GM21786 (cell line): Measurements from ENCODE around the gene DOP1A.
A peak's percentile ranks its signal among the peaks of the same experiment; 100 is the strongest.
"Not testable (repeated sequence)": the region's sequence is repeated elsewhere in the genome, so short reads cannot be mapped to it uniquely, and the experiment has no call there.

Experiments used
- ATAC-seq: cut with Tn5 transposase; IDR thresholded peaks from one replicate; pipeline ENCODE4 v1.9.1; 2021; ENCODE audit not compliant: unreplicated experiment

Gene DOP1A

GRCh38 chr6:83138118-83138722 lies 70.7 kb downstream of the DOP1A start:
- no peak for ATAC-seq

DNA sequence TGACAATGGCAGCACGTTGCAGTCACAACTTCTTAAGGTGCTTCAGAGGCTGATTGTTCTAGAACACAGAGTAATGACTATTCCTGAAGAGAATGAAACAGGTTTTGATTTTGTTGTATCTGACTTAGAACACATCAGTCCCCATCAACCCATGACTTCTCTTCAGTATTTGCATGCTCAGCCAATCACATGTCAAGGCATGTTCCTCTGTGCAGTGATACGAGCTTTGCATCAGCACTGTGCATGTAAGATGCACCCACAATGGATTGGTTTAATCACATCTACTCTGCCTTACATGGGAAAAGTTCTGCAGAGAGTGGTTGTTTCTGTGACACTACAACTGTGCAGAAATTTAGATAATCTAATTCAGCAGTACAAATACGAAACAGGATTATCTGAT lies 71.3 kb downstream of the DOP1A start:
- ATAC-seq = no peak

DNA sequence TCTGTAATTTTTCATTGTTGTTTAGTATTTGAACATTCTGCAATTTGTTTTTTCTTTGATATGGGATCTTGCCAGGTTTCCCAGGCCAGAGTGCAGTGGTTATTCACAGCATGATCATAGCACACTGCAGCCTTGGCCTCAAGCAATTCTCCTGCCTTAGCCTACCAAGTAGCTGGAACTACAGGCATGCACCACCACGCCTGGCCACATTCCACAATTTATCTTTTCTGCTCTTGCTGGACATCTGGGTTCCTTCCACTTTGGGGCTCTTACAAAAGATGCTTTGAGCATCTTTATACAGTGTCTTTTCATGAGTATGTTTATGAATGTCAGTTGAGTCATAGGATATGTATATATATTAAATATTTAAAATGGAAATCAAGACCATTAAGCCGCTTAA lies 83.6 kb downstream of the DOP1A start:
- ATAC-seq = no peak

GRCh38 chr6:83152913-83153312 lies 85.4 kb downstream of the DOP1A start:
- ATAC-seq = no peak

DNA sequence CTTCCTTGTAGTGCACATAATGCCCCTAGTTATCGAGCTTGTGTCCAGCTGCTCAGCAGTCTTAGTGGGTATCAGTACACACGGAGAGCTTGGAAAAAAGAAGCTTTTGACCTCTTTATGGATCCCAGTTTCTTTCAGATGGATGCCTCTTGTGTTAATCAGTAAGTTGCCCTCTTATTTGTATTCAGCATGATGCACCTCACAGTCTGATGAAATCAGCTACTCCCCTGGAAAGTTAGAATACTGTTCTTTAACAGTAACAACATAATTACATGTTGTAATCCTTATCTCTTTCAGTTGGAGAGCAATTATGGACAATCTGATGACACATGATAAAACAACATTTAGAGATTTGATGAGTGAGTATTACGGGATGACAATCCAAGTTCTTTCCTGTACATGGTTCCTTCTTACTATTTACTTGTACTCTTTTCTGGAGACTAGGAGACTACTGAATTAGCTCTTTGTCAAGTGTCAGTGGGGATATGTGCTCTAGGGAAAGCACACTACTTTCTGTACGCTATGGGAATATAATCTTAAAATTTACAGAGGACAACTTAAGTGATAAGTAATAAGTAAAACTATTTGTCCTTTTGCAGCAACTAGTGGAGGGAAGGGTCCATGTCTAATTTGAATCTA lies 86.5 kb downstream of the DOP1A start:
- ATAC-seq = no peak

GRCh38 chr6:83155794-83156193 lies 88.3 kb downstream of the DOP1A start:
- no peak for ATAC-seq

GRCh38 chr6:83160167-83160566 lies 92.7 kb downstream of the DOP1A start:
- no peak for ATAC-seq

DNA sequence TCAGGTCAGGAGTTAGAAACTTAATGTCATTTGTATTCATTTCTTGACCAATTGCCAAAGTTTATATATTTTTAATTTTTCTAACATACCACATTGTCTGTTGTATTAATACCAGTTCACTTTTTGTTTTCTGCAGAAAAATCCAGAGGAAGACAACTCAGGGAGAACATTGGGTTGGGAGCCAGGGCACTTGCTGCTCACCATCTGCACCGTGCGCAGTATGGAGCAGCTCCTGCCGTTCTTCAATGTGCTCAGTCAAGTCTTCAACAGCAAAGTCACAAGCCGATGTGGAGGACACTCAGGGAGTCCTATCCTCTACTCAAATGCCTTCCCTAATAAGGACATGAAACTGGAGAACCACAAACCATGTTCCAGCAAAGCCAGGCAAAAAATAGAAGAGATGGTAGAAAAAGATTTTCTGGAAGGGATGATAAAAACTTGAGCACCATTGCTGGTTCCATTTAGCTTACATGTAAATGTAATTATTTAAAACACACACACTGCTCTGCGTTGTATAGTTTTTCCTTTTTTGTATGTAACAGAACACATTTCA lies 100.3 kb downstream of the DOP1A start:
- ATAC-seq = no peak

- no peak for ATAC-seq
Observed at GRCh38 chr6:83168556-83168955, 101.1 kb downstream of the DOP1A start.

- no peak for ATAC-seq
Observed at GRCh38 chr6:83169106-83169505, 101.6 kb downstream of the DOP1A start.

- no peak for ATAC-seq
Observed at GRCh38 chr6:83169511-83169910, 102.0 kb downstream of the DOP1A start.

DNA sequence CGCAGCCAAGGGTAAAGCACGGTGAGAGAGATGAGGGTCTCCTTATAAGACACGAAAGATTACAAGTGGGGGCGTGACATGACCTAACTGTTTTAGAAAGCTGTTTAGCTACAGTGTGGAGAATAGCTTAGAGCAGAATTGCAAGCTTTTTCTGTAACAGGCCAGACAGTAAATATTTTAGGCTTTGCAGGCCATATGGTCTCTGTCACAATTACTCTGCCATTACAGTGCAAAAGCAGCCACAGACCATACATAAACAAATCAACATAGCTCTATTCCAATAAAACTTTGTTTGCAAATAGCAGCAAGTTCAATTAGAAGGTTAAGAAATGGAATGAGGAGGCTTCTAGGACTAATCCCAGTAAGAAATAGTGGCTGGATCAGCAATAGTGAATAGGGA lies 108.8 kb downstream of the DOP1A start:
- ATAC-seq = no peak

DNA sequence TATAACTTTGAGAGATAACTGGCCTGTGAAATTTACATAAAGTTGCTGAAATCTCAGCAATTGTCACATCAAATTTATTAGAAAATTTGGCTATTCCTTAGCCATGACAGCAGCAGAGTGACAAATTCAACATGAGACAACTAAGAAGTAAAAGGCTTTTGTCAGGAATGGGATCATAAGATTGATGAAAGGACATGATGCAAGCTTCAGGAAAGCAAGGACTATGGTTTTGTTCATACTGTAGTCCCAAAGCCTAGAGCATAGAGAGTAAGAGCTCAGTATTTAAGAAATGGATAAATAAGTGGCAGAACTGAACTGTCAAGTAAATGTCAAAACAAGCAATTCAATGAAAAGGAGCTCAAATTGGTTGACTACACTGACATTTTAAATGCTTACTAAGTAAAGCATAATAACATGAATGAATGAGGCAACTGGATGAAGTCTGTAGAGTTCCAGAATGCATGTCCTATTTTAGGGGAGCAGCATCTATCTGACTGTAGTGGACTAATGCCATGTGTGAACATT lies 113.0 kb downstream of the DOP1A start:
- no peak for ATAC-seq

- ATAC-seq = no peak
Observed at GRCh38 chr6:83182114-83182513, 114.6 kb downstream of the DOP1A start.

- ATAC-seq = no peak
Observed at GRCh38 chr6:83183082-83183828, 115.8 kb downstream of the DOP1A start.

DNA sequence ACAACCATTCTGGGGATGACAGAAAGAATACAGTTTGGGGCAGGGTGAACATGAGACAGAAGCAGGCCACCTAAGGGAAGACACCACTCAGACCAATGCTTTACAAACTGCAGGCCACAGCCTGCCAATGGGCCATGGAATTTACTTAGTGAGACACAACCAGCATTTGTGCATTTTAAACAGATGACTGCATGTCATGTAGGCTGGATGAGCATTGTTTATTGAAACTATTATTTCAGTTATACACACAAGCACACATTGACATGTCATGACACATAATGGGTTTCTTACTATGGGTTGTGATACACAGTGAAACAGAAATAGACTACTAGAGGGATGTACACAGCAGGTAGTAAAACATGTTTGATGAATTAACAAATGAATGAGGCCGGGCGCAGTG lies 117.6 kb downstream of the DOP1A start:
- ATAC-seq = no peak

DNA sequence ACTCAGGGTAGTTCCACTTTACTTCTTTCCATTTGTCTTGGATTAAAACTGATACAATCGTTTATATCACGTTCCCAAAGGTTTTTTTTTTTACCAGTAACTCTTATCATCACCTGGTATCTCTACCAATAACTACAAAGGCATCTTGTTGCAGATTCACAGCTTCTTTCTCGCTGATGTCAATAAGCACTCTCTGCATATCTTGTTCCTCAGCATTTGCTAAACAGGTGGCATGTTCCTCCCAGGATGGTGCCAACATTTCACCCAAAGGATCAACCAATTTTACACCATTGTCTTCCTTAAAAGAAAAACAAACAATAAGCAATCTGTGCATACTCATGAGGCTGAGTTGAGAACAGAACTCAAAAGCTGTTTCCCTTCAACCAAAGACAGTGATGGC lies 121.0 kb downstream of the DOP1A start:
- ATAC-seq = no peak

- ATAC-seq = no peak
Observed at GRCh38 chr6:83190626-83191025, 123.2 kb downstream of the DOP1A start.

- not testable (repeated sequence) for ATAC-seq
Observed at GRCh38 chr6:83191974-83192373, 124.5 kb downstream of the DOP1A start.

- no peak for ATAC-seq
Observed at GRCh38 chr6:83192456-83192855, 125.0 kb downstream of the DOP1A start.

- peak; percentile 96 for ATAC-seq
Observed at GRCh38 chr6:83192871-83193746, 125.6 kb downstream of the DOP1A start, which contains the start of the genes PGM3 and RWDD2A. TSS of gene PGM3 (minus strand) at chr6:83193265. CDS start at chr6:83191012, 2,253 bp downstream. TSS of gene RWDD2A (plus strand) at chr6:83193357. CDS start at chr6:83194452, 1,095 bp downstream.
